Measurements from ENCODE around the gene TNN. TPM values are rescaled to one million over a fixed set of nuclear protein-coding genes. Genes with fewer than 3 reads are reported as not detected.

Gene TNN
- total RNA-seq, 1 donor from 2014 or later: 0.26 TPM

DNA sequence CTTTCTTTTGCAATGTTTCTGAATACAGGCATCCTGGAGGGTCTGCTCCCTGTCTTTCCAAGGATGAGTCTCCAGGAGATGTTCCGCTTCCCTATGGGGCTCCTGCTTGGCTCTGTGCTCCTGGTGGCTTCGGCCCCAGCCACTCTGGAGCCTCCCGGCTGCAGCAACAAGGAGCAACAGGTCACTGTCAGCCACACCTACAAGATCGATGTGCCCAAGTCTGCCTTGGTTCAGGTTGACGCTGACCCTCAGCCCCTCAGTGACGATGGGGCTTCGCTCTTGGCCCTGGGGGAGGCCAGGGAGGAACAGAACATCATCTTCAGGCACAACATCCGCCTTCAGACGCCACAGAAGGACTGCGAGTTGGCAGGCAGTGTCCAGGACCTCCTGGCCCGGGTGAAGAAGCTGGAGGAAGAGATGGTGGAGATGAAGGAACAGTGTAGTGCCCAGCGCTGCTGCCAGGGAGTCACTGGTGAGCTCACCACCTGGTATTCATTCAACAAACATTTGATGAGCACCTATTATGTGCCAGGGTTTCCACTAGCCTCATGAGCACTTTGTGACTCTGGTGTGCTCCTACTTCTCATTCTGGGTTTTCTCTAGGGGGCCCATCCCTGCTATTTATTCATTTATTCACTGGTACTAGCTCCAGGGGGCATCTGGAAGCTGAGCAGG is 9.9 kb downstream of the TNN start:
- no peak for DNase-seq (ENCODE audit: low read depth, low spot score)
- peaks cover 4% of the 10 kb centered on the region for H3K4me1 Mint-ChIP-seq
- no peaks in the 10 kb centered on the region for H3K36me3 Mint-ChIP-seq (ENCODE audit: low read depth)
- H3K27me3 Mint-ChIP-seq (ENCODE audit: low read depth): no peaks in the 10 kb centered on the region
- no peaks in the 10 kb centered on the region for H3K9me3 Mint-ChIP-seq
- H3K27ac Mint-ChIP-seq (ENCODE audit: unreplicated experiment): no peak overlapping the region
- no peak overlapping the region for H3K4me3 Mint-ChIP-seq
- TF ChIP-seq, protein P1, sequence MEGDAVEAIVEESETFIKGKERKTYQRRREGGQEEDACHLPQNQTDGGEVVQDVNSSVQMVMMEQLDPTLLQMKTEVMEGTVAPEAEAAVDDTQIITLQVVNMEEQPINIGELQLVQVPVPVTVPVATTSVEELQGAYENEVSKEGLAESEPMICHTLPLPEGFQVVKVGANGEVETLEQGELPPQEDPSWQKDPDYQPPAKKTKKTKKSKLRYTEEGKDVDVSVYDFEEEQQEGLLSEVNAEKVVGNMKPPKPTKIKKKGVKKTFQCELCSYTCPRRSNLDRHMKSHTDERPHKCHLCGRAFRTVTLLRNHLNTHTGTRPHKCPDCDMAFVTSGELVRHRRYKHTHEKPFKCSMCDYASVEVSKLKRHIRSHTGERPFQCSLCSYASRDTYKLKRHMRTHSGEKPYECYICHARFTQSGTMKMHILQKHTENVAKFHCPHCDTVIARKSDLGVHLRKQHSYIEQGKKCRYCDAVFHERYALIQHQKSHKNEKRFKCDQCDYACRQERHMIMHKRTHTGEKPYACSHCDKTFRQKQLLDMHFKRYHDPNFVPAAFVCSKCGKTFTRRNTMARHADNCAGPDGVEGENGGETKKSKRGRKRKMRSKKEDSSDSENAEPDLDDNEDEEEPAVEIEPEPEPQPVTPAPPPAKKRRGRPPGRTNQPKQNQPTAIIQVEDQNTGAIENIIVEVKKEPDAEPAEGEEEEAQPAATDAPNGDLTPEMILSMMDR (conservative IDR thresholded peaks at IDR 0.05): no peak

DNA sequence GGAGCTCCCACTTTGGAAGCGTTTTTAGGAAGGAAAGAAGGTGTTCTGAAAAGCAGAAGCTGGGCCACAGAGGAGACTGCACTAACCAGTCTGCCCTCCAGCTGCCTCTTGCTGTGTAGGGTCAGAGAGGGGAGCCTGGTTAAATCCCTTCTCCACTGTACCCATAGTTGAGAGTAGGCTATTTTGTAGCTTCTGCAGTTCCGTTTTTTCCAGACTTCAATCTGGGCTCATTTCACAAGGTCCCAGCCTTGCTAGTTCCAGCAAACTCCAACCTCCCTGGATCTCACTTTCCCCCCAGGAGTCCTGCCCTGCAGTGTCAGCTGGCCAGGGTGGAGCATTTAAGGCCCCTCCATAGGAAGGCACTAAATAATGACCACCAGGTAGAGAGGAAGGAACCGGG is 11.0 kb downstream of the TNN start:
- H3K27me3 Mint-ChIP-seq (ENCODE audit: low read depth): no peaks in the 10 kb centered on the region
- no peaks in the 10 kb centered on the region for H3K9me3 Mint-ChIP-seq
- H3K36me3 Mint-ChIP-seq (ENCODE audit: low read depth): no peaks in the 10 kb centered on the region
- no peaks in the 10 kb centered on the region for H3K4me1 Mint-ChIP-seq
- TF ChIP-seq, protein P1 (conservative IDR thresholded peaks at IDR 0.05): no peak
- DNase-seq (ENCODE audit: low read depth, low spot score): no peak
- no peak overlapping the region for H3K4me3 Mint-ChIP-seq
- H3K27ac Mint-ChIP-seq (ENCODE audit: unreplicated experiment): no peak overlapping the region

DNA sequence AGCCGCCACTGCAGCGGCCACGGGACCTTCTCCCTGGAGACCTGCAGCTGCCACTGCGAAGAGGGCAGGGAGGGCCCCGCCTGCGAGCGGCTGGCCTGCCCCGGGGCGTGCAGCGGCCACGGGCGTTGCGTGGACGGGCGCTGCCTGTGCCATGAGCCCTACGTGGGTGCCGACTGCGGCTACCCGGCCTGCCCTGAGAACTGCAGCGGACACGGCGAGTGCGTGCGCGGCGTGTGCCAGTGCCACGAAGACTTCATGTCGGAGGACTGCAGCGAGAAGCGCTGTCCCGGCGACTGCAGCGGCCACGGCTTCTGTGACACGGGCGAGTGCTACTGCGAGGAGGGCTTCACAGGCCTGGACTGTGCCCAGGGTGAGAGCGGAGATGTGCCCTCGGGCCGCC is 11.7 kb downstream of the TNN start:
- H3K4me3 Mint-ChIP-seq: no peak overlapping the region
- no peaks in the 10 kb centered on the region for H3K27me3 Mint-ChIP-seq (ENCODE audit: low read depth)
- no peaks in the 10 kb centered on the region for H3K36me3 Mint-ChIP-seq (ENCODE audit: low read depth)
- no peak for DNase-seq (ENCODE audit: low read depth, low spot score)
- H3K9me3 Mint-ChIP-seq: no peaks in the 10 kb centered on the region
- no peak overlapping the region for H3K27ac Mint-ChIP-seq (ENCODE audit: unreplicated experiment)
- TF ChIP-seq, protein P1 (conservative IDR thresholded peaks at IDR 0.05): no peak
- H3K4me1 Mint-ChIP-seq: no peaks in the 10 kb centered on the region

DNA sequence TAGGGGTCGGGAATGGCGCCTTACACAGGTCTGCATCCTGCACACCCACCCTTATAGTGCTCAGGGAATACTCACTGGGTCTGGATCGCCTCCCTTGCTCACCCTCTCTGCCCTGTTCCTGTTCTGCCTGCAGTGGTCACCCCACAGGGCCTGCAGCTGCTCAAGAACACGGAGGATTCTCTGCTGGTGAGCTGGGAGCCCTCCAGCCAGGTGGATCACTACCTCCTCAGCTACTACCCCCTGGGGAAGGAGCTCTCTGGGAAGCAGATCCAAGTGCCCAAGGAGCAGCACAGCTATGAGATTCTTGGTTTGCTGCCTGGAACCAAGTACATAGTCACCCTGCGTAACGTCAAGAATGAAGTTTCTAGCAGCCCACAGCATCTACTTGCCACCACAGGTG is 12.4 kb downstream of the TNN start:
- no peaks in the 10 kb centered on the region for H3K4me1 Mint-ChIP-seq
- no peaks in the 10 kb centered on the region for H3K36me3 Mint-ChIP-seq (ENCODE audit: low read depth)
- H3K4me3 Mint-ChIP-seq: no peak overlapping the region
- DNase-seq (ENCODE audit: low read depth, low spot score): no peak
- H3K27ac Mint-ChIP-seq (ENCODE audit: unreplicated experiment): no peak overlapping the region
- no peaks in the 10 kb centered on the region for H3K9me3 Mint-ChIP-seq
- TF ChIP-seq, protein P1 (conservative IDR thresholded peaks at IDR 0.05): no peak
- no peaks in the 10 kb centered on the region for H3K27me3 Mint-ChIP-seq (ENCODE audit: low read depth)

DNA sequence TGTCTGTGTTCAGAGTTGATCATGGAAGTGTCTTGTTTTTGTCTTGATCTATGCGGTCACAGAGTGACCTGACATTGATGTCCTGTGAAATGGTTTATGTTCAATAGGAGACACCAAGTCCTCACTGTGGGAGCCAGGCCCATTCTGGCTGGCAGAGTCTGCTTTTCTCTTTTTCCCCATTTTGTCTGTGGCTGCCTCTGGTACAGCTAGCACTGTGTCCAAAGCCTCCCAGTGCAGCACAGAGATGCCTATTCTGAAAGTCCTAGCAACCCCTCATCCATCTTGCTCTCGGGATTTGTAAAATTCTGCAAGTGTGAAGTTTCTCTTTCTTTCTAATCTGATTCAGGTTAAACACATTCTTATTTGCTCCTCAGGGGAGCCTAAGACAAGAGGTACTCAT is 14.3 kb downstream of the TNN start:
- Mint-ChIP-seq H3K27me3 (ENCODE audit: low read depth) (no peaks in the 10 kb centered on the region), H3K4me3 (no peak overlapping the region)

More for the DNA sequence above, 14.3 kb downstream of the TNN start:
- no peaks in the 10 kb centered on the region for H3K4me1 Mint-ChIP-seq
- no peaks in the 10 kb centered on the region for H3K9me3 Mint-ChIP-seq
- no peak overlapping the region for H3K27ac Mint-ChIP-seq (ENCODE audit: unreplicated experiment)
- DNase-seq (ENCODE audit: low read depth, low spot score): no peak
- H3K36me3 Mint-ChIP-seq (ENCODE audit: low read depth): no peaks in the 10 kb centered on the region
- TF ChIP-seq, protein P1 (conservative IDR thresholded peaks at IDR 0.05): no peak

All from neural crest cell (in vitro differentiated cells).